ACC112 (cell line): Measurements from ENCODE around the gene C1orf52.

ENCODE experiments used
- H2AFZ ChIP-seq: fragments of 200-600 bp; sonication (generic); one replicate; pipeline ENCODE4 v1.6.0; 2017; ENCODE audit warnings: antibody characterized with exemption, low read length; ENCODE audit not compliant: unreplicated experiment
- H3K27ac ChIP-seq: fragments of 200-600 bp; sonication (generic); 2 replicates; pipeline ENCODE4 v1.5.1; 2014; ENCODE audit warnings: low read depth, mild to moderate bottlenecking, antibody characterized with exemption, low read length, moderate library complexity
- H3K27me3 ChIP-seq: fragments of 200-600 bp; sonication (generic); 2 replicates; pipeline ENCODE4 v1.6.1; 2014; ENCODE audit warnings: mild to moderate bottlenecking, antibody characterized with exemption, low read length, moderate library complexity, mixed read lengths; ENCODE audit not compliant: insufficient read depth
- H3K36me3 ChIP-seq: fragments of 200-600 bp; sonication (generic); 2 replicates; pipeline ENCODE4 v1.6.1; 2016; ENCODE audit warnings: mild to moderate bottlenecking, antibody characterized with exemption, low read length, moderate library complexity, mixed read lengths; ENCODE audit not compliant: insufficient read depth
- H3K4me1 ChIP-seq: fragments of 200-600 bp; sonication (generic); one replicate; pipeline ENCODE4 v1.6.1; 2016; ENCODE audit warnings: low read length, mixed read lengths; ENCODE audit not compliant: insufficient read depth, unreplicated experiment, control insufficient read depth
- H3K4me3 ChIP-seq: fragments of 200-600 bp; sonication (generic); 2 replicates; pipeline ENCODE4 v1.5.1; 2014; ENCODE audit warnings: mild to moderate bottlenecking, low read depth, low read length
- H3K79me2 ChIP-seq: fragments of 200-600 bp; sonication (generic); one replicate; pipeline ENCODE4 v1.6.0; 2016; ENCODE audit warnings: low read length; ENCODE audit not compliant: control insufficient read depth, unreplicated experiment, insufficient read depth

Gene C1orf52

DNA sequence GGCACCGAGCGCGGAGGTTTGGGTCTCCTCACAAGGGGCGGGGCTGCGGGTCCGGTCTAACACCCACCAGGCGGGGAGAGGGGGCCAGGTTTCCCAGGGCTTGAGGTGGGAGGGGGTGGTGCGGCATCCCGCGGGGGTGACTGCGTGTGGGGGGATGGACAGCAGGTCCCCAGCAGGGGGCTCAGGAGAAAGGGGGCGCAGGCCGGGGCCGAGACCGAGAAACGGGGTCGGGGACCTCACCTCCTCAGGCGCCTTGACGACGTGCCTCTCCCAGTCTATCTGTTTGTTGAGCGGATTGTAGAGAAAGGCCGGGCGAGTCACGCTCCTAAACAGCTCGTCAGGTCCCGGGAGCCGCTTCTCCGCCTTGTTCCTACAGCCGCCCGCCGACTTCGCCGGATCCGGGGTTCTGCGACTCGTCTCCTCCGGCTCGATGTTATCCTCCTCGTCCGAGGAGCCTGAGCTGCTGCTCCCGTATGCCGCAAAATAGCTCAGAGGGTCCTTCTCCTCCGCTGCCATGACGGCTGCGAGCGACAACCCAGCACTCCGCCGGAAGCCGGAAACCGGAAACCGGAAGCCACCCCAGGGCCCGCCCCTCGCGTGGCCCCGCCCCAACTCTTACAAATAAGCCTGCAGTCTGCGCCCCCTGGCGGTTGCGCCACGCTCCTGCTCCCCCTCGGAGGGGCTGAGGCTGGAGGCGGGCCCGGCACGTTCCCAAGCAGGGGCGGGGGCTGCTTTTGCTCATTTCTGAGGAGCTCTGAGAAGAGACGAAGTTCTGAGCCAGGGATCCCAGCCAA, at the start of gene C1orf52:
C1orf52 (minus strand) TSS at position 545 of the 794 bp plus-strand sequence; CDS start at position 516, 29 bp downstream.
- H3K4me1 ChIP-seq: peaks cover 27% of the 10 kb centered on the region
- no peaks in the 10 kb centered on the region for H3K27me3 ChIP-seq
- H3K4me3 ChIP-seq: peak within 1 kb of the TSS; percentile 98
- peak within 1 kb of the TSS; percentile 68 for H3K27ac ChIP-seq
- peaks cover 37% of the 10 kb centered on the region for H3K79me2 ChIP-seq
- peaks cover 45% of the 10 kb centered on the region for H3K36me3 ChIP-seq
- peak within 1 kb of the TSS; percentile 93 for H2AFZ ChIP-seq

DNA sequence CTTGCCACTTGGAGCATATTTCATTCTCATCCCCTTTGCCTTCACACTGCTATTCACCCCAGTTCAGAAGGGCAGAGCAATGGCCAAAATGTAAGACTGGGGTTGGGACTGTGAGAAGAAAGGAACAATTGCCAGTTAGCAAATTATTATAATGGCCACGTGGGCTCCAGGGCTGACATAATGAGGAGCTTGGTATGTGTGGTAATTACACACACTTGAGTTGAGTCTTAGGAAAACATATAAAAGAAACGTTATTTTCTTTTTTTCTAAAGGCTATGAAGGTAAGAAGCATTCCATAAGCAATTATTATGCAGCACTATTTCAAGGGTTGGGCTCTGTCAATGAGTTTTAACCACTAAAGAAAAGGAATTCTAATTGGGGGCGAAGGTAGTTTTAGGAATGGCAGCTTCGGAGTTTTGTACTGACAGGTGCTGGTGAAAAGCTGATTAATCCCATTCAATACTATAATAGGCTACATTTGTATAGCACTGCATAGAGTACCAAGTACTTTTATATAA, 49.4 kb upstream of the C1orf52 start:
- Histone ChIP-seq H3K79me2 (no peaks in the 10 kb centered on the region), H3K27me3 (no peaks in the 10 kb centered on the region), H3K4me3 (no peak overlapping the region), H3K36me3 (0 out of 2 replicates have a peak, but pooled peaks cover 3% of the 10 kb centered on the region), H2AFZ (no peak overlapping the region), H3K27ac (no peak overlapping the region), H3K4me1 (peaks cover 27% of the 10 kb centered on the region)

DNA sequence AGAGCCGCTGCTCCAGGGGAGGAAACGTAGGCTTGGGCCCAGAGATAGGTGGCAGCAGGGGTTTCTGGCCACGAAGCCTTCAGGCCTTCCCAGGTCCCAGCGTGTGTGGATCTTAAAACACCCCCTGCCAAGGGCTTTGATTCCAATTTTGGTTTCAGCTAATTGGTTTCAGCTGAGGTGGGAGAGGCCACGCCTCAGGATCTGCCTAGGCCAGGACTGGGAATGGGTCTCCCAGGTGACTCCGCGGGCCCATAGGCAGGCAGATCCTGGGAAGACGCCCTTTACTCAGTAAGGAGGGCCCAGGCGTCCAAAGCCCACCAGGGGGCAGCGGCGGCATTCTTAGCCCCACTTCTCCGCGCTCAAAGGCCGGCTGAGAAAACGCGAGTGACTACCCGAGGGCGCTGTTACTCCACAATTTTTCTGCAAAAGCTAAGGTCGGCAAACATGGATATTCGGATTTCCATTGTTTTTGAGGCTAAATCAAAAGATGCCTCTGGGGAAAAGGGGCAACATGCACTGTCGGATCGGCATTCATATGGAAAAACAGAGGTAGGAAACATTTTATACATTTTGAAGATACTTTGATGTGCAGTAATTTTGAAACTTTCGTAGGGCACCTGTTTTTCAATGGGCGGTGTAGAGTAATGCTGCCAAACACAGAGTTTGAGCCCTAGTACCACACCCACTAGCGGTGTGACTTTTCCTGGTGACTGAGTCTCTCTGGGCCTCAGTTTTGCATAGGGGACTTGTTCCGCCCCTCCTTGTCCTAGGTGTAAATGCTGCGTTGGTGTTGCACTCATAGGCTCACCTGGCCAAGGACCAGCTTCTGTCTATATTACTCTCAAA, 48.7 kb upstream of the C1orf52 start:
- Histone ChIP-seq H3K27me3 (no peaks in the 10 kb centered on the region), H3K36me3 (0 out of 2 replicates have a peak, but pooled peaks cover 2% of the 10 kb centered on the region), H3K4me3 (no peak overlapping the region), H3K79me2 (no peaks in the 10 kb centered on the region), H3K4me1 (peaks cover 21% of the 10 kb centered on the region), H2AFZ (no peak overlapping the region), H3K27ac (no peak overlapping the region)

DNA sequence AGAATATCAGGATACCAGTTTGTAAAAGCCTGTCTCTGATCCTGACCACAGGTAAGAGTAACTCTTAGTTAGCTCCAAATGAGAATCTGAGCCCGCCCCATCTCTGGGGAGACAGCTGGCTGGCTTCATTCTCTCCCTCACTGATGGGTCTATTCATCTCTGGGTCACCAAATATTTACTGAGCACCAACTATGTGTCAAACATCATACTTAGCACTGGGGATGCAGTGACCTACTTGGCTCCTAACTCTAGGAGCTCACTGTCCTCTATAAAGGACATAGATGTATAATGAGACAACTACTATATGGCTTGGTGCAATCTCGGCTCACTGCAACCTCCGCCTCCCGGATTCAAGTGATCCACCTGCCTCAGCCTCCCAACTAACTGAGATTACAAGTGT, 46.8 kb upstream of the C1orf52 start:
- no peak overlapping the region for H3K4me3 ChIP-seq
- H3K27me3 ChIP-seq: no peaks in the 10 kb centered on the region
- H3K36me3 ChIP-seq: no peaks in the 10 kb centered on the region
- H3K27ac ChIP-seq: no peak overlapping the region
- no peak overlapping the region for H2AFZ ChIP-seq
- H3K4me1 ChIP-seq: peaks cover 7% of the 10 kb centered on the region
- no peaks in the 10 kb centered on the region for H3K79me2 ChIP-seq

DNA sequence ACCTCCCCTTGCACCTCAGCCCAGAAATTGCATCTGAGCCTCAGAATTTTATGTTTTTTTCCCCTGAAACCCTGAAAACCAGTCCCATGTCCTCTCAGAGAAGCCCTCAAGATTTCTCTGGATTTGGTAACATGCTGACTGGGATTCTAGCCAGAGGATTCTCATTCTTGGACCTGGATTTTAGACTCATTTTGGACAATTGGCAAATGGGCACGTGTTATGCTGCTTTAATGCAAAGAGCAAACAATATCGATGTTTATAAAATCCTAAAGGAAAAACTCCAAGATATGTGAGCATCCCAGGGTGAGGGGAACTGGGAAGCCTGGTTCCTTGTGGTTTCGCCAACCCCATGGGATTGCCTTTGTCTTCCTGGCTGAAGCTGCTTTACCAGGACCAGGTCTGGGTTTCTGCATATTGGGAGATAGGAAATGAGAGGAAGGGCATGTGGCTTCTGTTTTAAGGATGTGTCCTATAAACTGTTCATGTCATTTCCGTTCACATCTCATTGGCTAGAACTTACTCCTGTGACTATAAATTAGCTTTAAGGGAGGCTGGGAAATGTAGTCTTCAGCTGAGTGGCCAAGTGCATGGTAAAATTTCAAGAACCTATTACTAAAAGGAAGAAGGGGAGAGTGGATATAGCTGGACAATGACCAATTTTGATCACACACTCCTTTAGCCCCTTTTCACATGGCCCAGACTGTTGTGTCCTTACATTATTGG, 44.1 kb upstream of the C1orf52 start:
- H3K27ac ChIP-seq: no peak overlapping the region
- no peak overlapping the region for H2AFZ ChIP-seq
- H3K79me2 ChIP-seq: no peaks in the 10 kb centered on the region
- H3K27me3 ChIP-seq: no peaks in the 10 kb centered on the region
- no peaks in the 10 kb centered on the region for H3K36me3 ChIP-seq
- peaks cover 10% of the 10 kb centered on the region for H3K4me1 ChIP-seq
- no peak overlapping the region for H3K4me3 ChIP-seq

DNA sequence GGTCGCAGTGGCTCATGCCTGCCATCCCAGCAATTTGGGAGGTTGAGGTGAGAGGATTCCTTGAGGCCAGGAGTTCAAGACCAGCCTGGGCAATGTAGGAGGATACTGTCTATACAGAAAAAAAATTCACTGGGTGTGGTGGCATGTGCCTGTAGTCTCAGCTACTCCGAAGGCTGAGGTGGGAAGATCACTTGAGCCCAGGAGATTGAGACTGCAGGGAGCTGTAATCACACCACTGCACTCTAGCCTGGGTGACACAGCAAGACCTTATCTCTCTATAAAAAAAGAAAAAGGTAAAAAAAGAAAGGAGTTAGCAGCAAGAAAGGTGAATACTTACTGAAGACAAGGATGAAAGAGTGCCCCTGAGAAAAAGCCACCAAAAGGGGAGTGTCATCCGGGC, 40.7 kb upstream of the C1orf52 start:
- Histone ChIP-seq H2AFZ (no peak overlapping the region), H3K36me3 (no peaks in the 10 kb centered on the region), H3K79me2 (no peaks in the 10 kb centered on the region), H3K27me3 (no peaks in the 10 kb centered on the region), H3K27ac (no peak overlapping the region), H3K4me3 (no peak overlapping the region), H3K4me1 (peaks cover 26% of the 10 kb centered on the region)

DNA sequence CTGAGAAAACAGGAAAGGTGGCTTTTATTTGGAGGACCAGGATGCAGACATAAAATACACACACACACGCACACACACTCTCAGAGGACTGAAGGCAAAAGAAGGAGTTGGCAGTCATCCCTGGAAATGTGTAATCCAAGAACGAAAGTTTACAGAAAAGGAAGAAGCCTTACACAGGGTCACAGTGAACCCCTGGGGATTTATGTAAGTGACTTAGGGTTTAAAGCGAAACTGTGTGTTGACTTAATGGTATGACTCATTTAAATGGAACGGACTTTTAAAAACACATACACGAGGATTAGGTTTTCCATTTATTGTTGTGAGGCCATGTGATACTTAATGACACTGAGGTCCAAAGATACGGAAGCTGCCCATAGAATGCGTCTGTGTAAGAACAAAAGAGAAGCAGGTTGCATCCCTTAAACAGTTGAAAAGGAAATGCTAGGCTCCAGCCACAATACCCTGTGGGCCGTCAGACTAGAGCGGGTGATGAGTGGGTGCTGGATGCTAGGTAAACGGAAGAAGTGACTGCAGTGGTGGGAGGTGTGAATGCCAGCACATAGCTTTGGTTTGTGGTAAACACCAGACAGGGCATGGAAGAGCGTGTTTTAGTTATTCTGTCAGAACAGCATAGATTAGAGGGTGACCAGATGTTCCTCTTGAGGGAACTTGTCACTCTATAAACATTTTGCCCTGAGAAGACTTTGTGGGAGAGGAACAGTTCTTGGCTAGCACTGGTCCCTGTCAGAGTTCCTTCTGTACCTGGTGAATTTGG, 38.6 kb upstream of the C1orf52 start:
- peaks cover 26% of the 10 kb centered on the region for H3K4me1 ChIP-seq

DNA sequence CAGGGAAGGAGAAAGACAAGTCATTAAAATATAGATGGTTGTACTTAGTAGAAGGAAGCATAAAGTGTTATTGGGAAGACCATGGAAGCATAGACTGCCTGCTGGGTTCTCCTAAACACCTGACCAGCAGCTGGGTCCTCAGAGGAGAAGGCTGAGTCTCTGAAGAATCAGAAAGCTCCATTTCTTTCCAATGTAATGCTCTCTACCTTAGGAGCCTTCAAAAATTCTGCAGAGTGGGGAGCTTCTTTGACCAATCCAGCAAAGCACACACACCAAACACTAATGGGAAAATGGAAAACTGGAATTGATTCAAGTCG, 38.0 kb upstream of the C1orf52 start:
- Histone ChIP-seq H3K27ac (peak overlapping the region; percentile 86), H2AFZ (no peak overlapping the region), H3K27me3 (no peaks in the 10 kb centered on the region), H3K36me3 (no peaks in the 10 kb centered on the region), H3K4me1 (peaks cover 26% of the 10 kb centered on the region), H3K79me2 (no peaks in the 10 kb centered on the region), H3K4me3 (peak overlapping the region; percentile 64)

More for the DNA sequence above, 38.6 kb upstream of the C1orf52 start:
- peak overlapping the region; percentile 64 for H3K4me3 ChIP-seq
- H3K36me3 ChIP-seq: no peaks in the 10 kb centered on the region
- H3K27ac ChIP-seq: peak overlapping the region; percentile 86
- no peak overlapping the region for H2AFZ ChIP-seq
- H3K27me3 ChIP-seq: no peaks in the 10 kb centered on the region
- H3K79me2 ChIP-seq: no peaks in the 10 kb centered on the region

DNA sequence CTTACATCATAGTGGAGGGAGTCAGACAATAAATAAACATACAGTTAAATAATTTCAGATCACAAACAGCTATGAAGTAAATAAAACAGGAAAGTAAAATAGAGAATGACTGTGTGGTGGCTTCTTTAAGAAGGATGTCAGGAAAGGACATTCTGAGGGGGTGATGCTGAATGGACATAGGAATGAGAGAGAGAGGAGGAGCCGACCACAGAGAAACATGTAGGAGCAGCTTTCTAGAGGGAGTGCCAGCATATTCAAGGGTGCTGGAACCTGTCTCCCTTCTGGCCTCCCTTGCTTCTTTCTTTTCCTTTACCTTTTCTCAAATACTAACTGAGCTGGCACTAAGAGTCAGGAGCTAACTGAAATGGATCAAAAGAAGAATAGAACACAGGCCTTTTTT, 37.5 kb upstream of the C1orf52 start:
- no peaks in the 10 kb centered on the region for H3K27me3 ChIP-seq
- no peak overlapping the region for H2AFZ ChIP-seq
- H3K4me1 ChIP-seq: peaks cover 26% of the 10 kb centered on the region
- H3K36me3 ChIP-seq: no peaks in the 10 kb centered on the region
- H3K4me3 ChIP-seq: peak overlapping the region; percentile 64; the same call in 1 of the 2 replicates
- peak overlapping the region; percentile 86 for H3K27ac ChIP-seq
- H3K79me2 ChIP-seq: no peaks in the 10 kb centered on the region

DNA sequence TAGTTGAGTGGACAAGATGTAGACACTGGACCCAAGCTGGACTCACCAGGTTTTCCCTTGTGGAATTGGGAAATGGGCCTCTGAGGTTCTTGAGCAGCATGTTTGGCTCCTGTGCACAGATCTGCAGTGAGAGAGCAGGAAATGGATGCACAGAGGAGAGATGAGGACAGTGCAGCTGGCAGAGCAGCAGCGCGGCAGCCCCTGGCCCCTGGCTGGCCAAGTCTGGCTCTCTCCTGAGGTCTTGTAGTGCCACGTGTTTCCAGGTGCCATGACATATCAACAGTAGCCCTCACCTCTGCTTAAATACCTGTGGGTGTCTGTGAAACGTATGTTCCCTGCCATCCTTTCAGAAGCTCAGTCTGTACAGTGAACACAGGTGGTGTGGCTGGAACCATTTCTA, 36.2 kb upstream of the C1orf52 start:
- Histone ChIP-seq H3K36me3 (no peaks in the 10 kb centered on the region), H2AFZ (no peak overlapping the region), H3K4me1 (peaks cover 36% of the 10 kb centered on the region), H3K27me3 (no peaks in the 10 kb centered on the region), H3K79me2 (no peaks in the 10 kb centered on the region), H3K4me3 (no peak overlapping the region), H3K27ac (no peak overlapping the region)
